Common myeloid progenitor, CD34-positive (primary cell): ENCODE data around the gene MLLT3.

Experiments
- CTCF ChIA-PET: fragments of 350-600 bp; sonication (Branson Sonifier 250); formaldehyde crosslinking; loops from one replicate; lab custom pipeline; 2021; ENCODE audit warnings: antibody characterized with exemption; lab: Charles Lee
- POLR2A ChIA-PET: fragments of 350-600 bp; sonication (Branson Sonifier 250); formaldehyde crosslinking; loops from one replicate; lab custom pipeline; 2021; ENCODE audit warnings: antibody characterized with exemption; lab: Charles Lee
- DNase-seq, 3 donors: peaks; one replicate each; pipeline versions ENCODE4 v3.0.0 to v3.0.0-alpha.2; 2013
- H3K27ac ChIP-seq, 2 experiments: 1 replicate in 1 of 2; 2 replicates in 1 of 2; pipeline ENCODE4 v1.7.0; 2013; ENCODE audit warnings: inconsistent platforms in 2 of 2, low read length in 2 of 2, mild to moderate bottlenecking in 2 of 2, low read depth in 1 of 2, moderate library complexity in 1 of 2; ENCODE audit not compliant: severe bottlenecking in 2 of 2, insufficient read depth in 1 of 2, poor library complexity in 1 of 2
- H3K27me3 ChIP-seq, 5 experiments: replicated peaks in 2 of 5; 1 replicate in 3 of 5; 2 replicates in 2 of 5; pipeline versions ENCODE4 v1.6.1 to v1.7.0; 2013; ENCODE audit warnings: low read length in 4 of 5, mild to moderate bottlenecking in 2 of 5, moderate library complexity in 2 of 5, inconsistent platforms in 1 of 5; ENCODE audit not compliant: insufficient read depth in 5 of 5, control insufficient read depth in 4 of 5
- H3K36me3 ChIP-seq, 4 experiments: 1 replicate in 2 of 4; 2 replicates in 2 of 4; pipeline versions ENCODE4 v1.6.1 to v1.7.0; 2013; ENCODE audit warnings: low read length in 3 of 4, control low read depth in 1 of 4, mild to moderate bottlenecking in 1 of 4; ENCODE audit not compliant: control insufficient read depth in 4 of 4, insufficient read depth in 4 of 4
- H3K4me1 ChIP-seq, 4 experiments: 1 replicate in 3 of 4; 2 replicates in 1 of 4; pipeline versions ENCODE4 v1.6.1 to v1.7.1; 2013; ENCODE audit warnings: low read length in 3 of 4, mild to moderate bottlenecking in 3 of 4, control low read depth in 1 of 4, inconsistent platforms in 1 of 4, moderate library complexity in 1 of 4; ENCODE audit not compliant: control insufficient read depth in 4 of 4, insufficient read depth in 4 of 4; ENCODE audit errors: control extremely low read depth in 1 of 4
- H3K4me3 ChIP-seq, 7 experiments: 1 replicate in 4 of 7; 2 replicates in 3 of 7; pipeline versions ENCODE4 v1.5.1 to v1.7.0; 2013; ENCODE audit warnings: mild to moderate bottlenecking in 7 of 7, low read length in 6 of 7, moderate library complexity in 6 of 7, inconsistent platforms in 2 of 7, low read depth in 2 of 7, control low read depth in 1 of 7; ENCODE audit not compliant: insufficient read depth in 4 of 7, control insufficient read depth in 1 of 7; ENCODE audit errors: extremely low read depth in 1 of 7
- H3K9me3 ChIP-seq, 5 experiments: 1 replicate in 4 of 5; 2 replicates in 1 of 5; pipeline versions ENCODE4 v1.6.1 to v1.7.1; 2013; ENCODE audit warnings: low read length in 4 of 5, mild to moderate bottlenecking in 2 of 5, inconsistent platforms in 1 of 5, low read depth in 1 of 5, moderate library complexity in 1 of 5; ENCODE audit not compliant: control insufficient read depth in 4 of 5, insufficient read depth in 2 of 5; ENCODE audit errors: control extremely low read depth in 1 of 5
- WGBS: methylation state at CpG from one replicate; pipeline ENCODE4 v1.1.5; 2013; ENCODE audit not compliant: insufficient coverage; 5-methylcytosine and 5-hydroxymethylcytosine counted together

MLLT3 gene

GRCh38 chr9:20512106-20512505 lies 110.2 kb downstream of the MLLT3 start:
- Histone ChIP-seq H3K27me3 (no peaks in the 10 kb centered on the region), H3K4me1 (peaks cover 9 to 52% (median 38%) of the 10 kb centered on the region in 4 experiments), H3K36me3 (no peaks in the 10 kb centered on the region), H3K27ac (no peak overlapping the region), H3K4me3 (peak overlapping the region in 2 of 7 experiments; percentile 10 to 20), H3K9me3 (no peaks in the 10 kb centered on the region)
- ChIA-PET CTCF (interaction anchor here (0.8 to 1.5 kb wide), 4 partner anchors 10 to 118 kb away, joined by 3 to 4 read pairs (median 4); no protein-coding TSS in a partner anchor), POLR2A (interaction anchor here (0.6 kb wide), 1 partner anchor 22 kb away, joined by 3 read pairs; no protein-coding TSS in a partner anchor)
- peak; percentile 18 to 76 (median 67) for DNase-seq
- 22% methylated on average over 2 of the region's 2 CpGs for WGBS

- POLR2A ChIA-PET = interaction anchor here (0.6 kb wide), 1 partner anchor 21 kb away, joined by 3 read pairs; no protein-coding TSS in a partner anchor
- 100% methylated on average over 1 of the region's 1 CpG for WGBS
Measured at GRCh38 chr9:20511686-20512085, 110.6 kb downstream of the MLLT3 start.

GRCh38 chr9:20509466-20509865 lies 112.8 kb downstream of the MLLT3 start:
- H3K4me3 ChIP-seq = no peak overlapping the region
- WGBS = no CpG with 5 or more reads among the region's 3 CpGs
- ChIA-PET CTCF (no interaction called here), POLR2A (no interaction called here)
- H3K36me3 ChIP-seq = peaks cover 0 to 2% (median 0%) of the 10 kb centered on the region in 4 experiments
- no peaks in the 10 kb centered on the region for H3K27me3 ChIP-seq
- DNase-seq = no peak
- peaks cover 13 to 51% (median 39%) of the 10 kb centered on the region in 4 experiments for H3K4me1 ChIP-seq
- H3K27ac ChIP-seq = no peak overlapping the region
- H3K9me3 ChIP-seq = no peaks in the 10 kb centered on the region

More at GRCh38 chr9:20511686-20512085, 110.6 kb downstream of the MLLT3 start:
- no peaks in the 10 kb centered on the region for H3K27me3 ChIP-seq
- H3K9me3 ChIP-seq = no peaks in the 10 kb centered on the region
- no peaks in the 10 kb centered on the region for H3K36me3 ChIP-seq
- DNase-seq = peak in 2 of 3 donors; percentile 35 to 49
- CTCF ChIA-PET = interaction anchor here (0.8 to 1.5 kb wide), 4 partner anchors 11 to 117 kb away, joined by 3 to 4 read pairs (median 4); no protein-coding TSS in a partner anchor
- H3K4me3 ChIP-seq = peak overlapping the region in 2 of 7 experiments; percentile 10 to 20
- H3K4me1 ChIP-seq = peaks cover 13 to 56% (median 42%) of the 10 kb centered on the region in 4 experiments
- no peak overlapping the region for H3K27ac ChIP-seq

GRCh38 chr9:20508242-20508641 lies 114.1 kb downstream of the MLLT3 start:
- POLR2A ChIA-PET = no interaction called here
- H3K4me3 ChIP-seq = peak overlapping the region in 6 of 7 experiments; percentile 3 to 51 (median 20)
- H3K36me3 ChIP-seq = peaks cover 0 to 2% (median 0%) of the 10 kb centered on the region in 4 experiments
- 0% methylated on average over 1 of the region's 2 CpGs for WGBS
- no peaks in the 10 kb centered on the region for H3K9me3 ChIP-seq
- peaks cover 13 to 41% (median 31%) of the 10 kb centered on the region in 4 experiments for H3K4me1 ChIP-seq
- H3K27me3 ChIP-seq = no peaks in the 10 kb centered on the region
- H3K27ac ChIP-seq = no peak overlapping the region
- DNase-seq = peak; percentile 50 to 90 (median 85)
- CTCF ChIA-PET = no interaction called here

GRCh38 chr9:20507431-20507830 lies 114.9 kb downstream of the MLLT3 start:
- CTCF ChIA-PET = no interaction called here
- POLR2A ChIA-PET = interaction anchor here (0.6 kb wide), 1 partner anchor 151 kb away, joined by 3 read pairs; no protein-coding TSS in a partner anchor

GRCh38 chr9:20506099-20506900 lies 116.0 kb downstream of the MLLT3 start:
- Histone ChIP-seq H3K27me3 (no peaks in the 10 kb centered on the region), H3K4me3 (no peak overlapping the region), H3K27ac (no peak overlapping the region), H3K9me3 (no peaks in the 10 kb centered on the region), H3K36me3 (peaks cover 0 to 2% (median 0%) of the 10 kb centered on the region in 4 experiments), H3K4me1 (peaks cover 7 to 25% (median 14%) of the 10 kb centered on the region in 4 experiments)
- ChIA-PET CTCF (interaction anchor here (1.2 kb wide), 1 partner anchor 119 kb away, joined by 3 read pairs; no protein-coding TSS in a partner anchor), POLR2A (no interaction called here)
- DNase-seq = no peak
- WGBS = 97% methylated on average over 6 of the region's 11 CpGs

More at GRCh38 chr9:20507431-20507830, 114.9 kb downstream of the MLLT3 start:
- peaks cover 0 to 2% (median 0%) of the 10 kb centered on the region in 4 experiments for H3K36me3 ChIP-seq
- DNase-seq = peak; percentile 49 to 85 (median 73)
- no peaks in the 10 kb centered on the region for H3K9me3 ChIP-seq
- no peak overlapping the region for H3K27ac ChIP-seq
- no peak overlapping the region for H3K4me3 ChIP-seq
- WGBS = 0% methylated on average over 1 of the region's 1 CpG
- H3K4me1 ChIP-seq = peaks cover 13 to 33% (median 23%) of the 10 kb centered on the region in 4 experiments
- no peaks in the 10 kb centered on the region for H3K27me3 ChIP-seq
